GM23248 (cell line): ENCODE results near the gene ATG2A.

Source experiments
- EZH2 ChIP-seq: fragments of 200-600 bp; sonication (generic); IDR thresholded peaks from 2 replicates; pipeline ENCODE4 v1.6.1; 2018; ENCODE audit warnings: antibody characterized with exemption, mild to moderate bottlenecking; ENCODE audit not compliant: insufficient read depth, poor library complexity, severe bottlenecking
- EZH2phosphoT487 ChIP-seq: fragments of 200-600 bp; sonication (generic); IDR thresholded peaks from 2 replicates; pipeline ENCODE4 v1.6.1; 2018; ENCODE audit warnings: antibody characterized with exemption, moderate library complexity, mild to moderate bottlenecking, low read depth; ENCODE audit not compliant: insufficient read depth

GRCh38 chr11:64854157-64854533, 62.9 kb downstream of the ATG2A start:
- no peak for TF ChIP-seq EZH2
- TF ChIP-seq EZH2phosphoT487, result no peak
